Measurements from ENCODE around the gene CATSPERD.
"Not testable (repeated sequence)": the region's sequence is repeated elsewhere in the genome, so short reads cannot be mapped to it uniquely, and the experiment has no call there.

The CATSPERD gene

GRCh38 chr19:5698635-5699422 is 21.6 kb upstream of the CATSPERD start:
- DNase-seq, result no peak

DNA sequence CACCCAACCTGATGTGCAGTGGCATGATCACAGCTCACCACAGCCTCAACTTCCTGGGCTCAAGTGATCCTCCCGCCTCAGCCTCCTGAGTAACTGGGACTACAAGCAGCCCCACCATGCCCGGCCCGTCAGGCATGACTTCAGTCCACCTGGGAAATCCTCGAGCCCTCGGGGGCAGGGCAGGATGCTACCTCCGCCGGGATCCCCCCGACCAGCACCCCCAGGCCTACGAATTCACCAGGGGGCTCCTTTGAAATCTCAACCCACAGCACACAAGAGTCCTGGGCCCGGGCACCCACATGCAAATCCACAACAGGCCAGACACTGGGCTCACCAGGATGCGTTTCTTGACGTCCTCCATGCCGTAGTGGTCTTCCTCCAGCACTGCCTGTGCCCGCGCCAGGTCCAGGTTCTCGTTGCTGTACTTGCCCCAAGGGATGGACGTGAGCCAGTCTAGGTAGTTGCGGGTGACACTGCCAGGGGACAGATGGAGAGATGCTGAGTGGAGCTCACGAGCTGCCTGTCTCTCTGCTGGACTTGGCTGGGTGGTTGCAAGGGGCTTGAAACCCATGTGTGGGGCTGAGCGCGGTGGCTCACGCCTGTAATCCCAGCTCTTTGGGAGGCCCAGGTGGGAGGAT is 19.9 kb upstream of the CATSPERD start:
- DNase-seq, result no peak

- not testable (repeated sequence) for DNase-seq
These were observed 18.4 kb upstream of the CATSPERD start for GRCh38 chr19:5702053-5702410.

- no peak for DNase-seq
These were observed 16.3 kb upstream of the CATSPERD start for GRCh38 chr19:5703819-5704818.

DNA sequence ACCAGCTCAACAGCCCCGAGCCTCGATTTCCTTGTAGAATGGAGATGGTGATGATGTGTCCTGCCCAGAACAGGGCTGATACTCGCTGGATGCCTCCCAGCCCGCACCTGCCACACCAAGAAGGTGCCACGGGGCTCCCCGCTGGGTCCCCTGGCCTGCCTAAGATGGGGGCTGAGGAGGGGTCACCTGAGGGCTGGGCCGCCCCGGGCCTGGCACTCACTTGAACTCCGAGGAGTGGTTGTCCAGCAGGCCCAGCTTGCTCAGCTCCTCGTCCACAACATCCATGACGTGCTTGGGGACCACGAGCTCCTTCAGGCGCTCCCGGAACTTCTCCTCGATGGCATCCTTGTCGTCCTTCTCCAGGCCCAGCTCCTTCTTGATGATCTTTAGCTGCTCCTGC is 14.9 kb upstream of the CATSPERD start:
- no peak for DNase-seq

DNA sequence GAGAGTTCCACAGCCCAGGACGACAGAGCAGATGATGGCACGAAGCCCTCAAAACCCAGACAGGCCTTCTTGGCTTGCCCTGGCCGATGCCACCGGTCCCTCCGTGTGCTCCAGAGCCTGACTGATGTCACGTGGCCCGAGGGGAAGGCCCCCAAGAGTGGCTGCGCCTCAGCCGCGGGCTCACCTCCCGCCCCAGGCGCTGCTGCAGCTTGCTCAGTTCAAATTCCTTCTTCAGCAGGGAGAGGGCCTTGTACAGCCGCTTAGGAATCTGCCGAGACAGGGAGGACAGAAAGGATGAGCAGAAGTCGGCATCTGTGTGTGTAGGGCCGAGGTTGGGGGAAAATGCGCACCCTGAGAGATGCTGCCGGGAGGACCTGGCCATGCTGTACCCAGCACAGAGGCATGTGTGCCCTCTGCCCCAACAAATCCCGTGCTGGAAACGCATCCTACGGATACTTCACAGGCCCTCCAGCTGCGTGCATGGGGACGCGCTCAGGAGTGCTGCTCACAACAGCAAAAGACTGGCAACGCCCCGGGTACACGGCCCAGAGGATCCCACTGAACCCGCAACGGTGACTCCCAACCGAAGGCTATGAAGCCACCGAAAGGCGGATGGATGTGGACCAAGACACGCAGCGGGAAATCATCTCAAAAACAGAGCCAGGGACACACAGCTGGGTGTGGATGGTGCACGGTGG is 13.4 kb upstream of the CATSPERD start:
- DNase-seq, result no peak

DNA sequence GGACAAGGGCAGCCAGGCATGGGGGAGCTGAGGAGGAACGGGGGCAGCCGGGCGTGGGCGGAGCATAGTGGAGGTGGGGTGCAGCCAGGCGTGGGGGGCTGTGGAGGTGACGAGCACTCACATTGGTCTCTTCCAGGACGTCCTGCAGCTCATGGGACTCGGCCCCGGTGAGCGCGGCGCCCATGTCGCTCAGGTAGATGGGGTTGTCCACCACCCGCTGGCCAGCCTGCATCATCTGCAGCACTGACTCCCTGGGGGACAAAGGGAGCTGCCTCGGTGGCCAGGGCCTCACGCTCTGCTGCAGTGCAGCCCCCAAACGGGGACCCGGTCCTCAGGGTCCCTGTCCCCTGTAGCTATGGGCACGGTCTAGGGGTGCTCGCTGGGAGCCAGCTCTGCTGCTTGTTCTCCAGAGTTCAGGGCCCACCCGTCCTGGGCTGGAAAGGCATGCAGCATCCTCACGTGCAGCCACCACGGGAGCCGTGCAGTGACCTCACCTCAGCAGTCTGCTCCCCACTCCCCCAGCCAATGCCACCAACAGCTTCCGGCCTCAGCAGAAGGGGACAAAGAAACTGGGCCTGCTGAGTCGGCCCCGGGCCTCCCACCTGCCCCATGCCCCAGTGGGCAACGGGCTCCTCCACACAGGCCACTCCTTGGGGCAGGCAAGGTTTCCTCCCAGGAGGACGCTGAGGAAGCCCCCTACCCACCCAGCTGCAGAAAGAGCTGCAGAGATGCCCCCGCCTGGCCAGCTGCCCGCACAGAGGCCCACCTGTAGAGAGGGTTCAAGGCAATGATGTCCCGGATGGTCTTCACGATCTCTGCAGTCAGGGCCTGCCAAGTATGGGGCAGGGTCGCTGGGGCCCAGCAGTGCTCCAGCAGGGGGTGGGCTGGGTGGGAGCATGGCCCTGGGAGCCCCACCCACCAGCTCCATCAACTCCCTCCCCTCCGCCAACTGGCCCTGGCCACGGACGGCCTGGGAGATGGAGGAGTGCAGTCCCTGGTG is 12.6 kb upstream of the CATSPERD start:
- DNase-seq, result no peak

DNA sequence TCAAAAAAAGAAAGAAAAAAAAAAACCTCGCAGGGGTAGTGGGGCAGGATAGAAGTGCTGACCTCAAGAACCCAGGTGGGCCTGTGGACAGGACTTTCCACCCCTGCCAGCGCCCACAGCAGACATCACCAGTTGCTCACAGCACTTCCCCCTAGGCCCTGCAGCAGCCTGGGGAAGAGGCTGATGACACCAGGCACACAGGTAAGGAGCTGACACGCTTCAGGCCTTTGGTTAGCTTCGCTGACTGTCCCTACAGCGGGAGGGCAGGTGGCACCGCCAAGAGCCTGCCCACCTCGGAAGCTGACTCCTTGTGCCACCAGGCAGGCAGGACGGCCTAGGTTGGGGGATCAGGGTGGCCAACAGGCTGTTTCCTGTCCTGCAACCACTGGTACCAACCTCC is 9.4 kb upstream of the CATSPERD start:
- no peak for DNase-seq

GRCh38 chr19:5711713-5712161 is 8.7 kb upstream of the CATSPERD start:
- DNase-seq, result no peak

- DNase-seq, result no peak
These were observed 7.2 kb upstream of the CATSPERD start for GRCh38 chr19:5713228-5713627.

DNA sequence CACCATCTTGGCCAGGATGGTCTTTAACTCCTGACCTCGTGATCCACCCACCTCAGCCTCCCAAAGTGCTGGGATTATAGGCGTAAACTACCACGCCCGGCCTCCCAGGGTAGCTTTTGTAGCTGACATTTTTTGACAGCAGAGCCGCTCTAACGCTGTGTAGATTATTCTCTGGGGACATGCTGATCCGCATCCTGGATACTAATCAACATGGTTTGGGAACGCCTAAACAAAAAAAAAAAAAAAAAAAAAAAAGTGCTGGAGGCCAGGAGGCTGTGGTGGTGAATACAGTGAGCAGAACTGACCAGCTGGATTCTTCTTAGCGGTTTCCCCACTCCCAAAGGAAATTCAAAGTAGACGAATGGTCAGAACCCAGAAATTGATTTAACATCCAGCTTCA is 5.6 kb upstream of the CATSPERD start:
- no peak for DNase-seq

DNA sequence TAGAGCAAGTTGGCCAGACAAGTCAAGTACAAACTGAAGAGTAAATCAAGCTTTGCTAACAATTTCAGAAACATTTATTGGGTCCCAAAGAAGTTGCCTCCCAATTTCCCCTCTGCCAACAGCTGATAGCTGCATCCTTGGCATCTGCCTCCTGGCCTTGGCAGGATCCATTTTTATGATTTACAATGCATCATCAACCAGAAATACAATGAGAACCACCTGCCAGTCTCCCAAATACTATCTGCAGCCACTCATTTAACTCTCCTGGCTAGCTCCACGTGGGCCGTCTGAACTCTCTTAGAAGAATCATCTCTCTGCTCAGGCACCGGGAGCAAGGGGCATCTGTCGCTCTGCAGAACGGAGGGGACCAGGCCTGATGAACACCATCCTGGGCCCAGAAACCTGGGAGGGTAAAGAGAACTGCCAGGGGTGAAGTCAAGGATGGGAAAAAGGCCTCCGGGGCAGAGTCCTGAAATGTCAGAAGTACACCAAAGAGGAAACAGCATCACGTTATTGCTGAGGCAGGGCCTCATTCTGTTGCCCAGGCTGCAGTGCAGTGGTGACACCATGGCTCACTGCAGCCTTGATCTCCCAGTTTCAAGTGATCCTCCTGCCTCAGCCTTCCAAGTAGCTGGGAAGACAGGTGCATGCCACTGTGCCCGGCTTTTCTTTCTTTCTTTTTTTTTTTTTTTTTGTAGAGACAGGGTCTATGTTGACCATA is 3.1 kb upstream of the CATSPERD start:
- DNase-seq, result no peak

DNA sequence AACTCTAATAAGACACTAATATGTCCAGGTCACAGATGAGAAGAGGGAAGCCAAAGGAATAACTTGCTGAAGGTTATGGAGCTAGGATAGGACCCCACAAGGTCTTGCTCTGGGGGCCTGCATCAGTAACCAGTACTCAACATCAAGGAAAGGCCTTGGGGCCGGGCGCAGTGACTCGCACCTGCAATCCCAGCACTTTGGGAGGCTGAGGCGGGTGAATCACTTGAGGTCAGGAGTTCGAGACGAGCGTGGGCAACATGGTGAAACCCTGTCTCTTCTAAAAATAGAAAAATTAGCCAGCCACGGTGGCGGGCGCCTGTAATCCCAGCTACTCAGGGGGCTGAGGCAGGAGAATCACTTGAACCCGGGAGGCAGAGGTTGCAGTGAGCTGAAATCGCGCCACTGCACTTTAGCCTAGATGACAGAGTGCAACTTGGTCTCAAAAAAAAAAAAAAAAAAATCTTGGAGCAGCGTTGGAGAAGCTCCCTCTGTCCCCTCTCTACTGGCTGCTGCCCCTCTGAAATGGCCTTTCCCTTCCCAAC is 2.3 kb upstream of the CATSPERD start:
- DNase-seq, result peak; percentile 72

GRCh38 chr19:5718579-5719273 is 1.7 kb upstream of the CATSPERD start:
- peak; percentile 93 for DNase-seq

DNA sequence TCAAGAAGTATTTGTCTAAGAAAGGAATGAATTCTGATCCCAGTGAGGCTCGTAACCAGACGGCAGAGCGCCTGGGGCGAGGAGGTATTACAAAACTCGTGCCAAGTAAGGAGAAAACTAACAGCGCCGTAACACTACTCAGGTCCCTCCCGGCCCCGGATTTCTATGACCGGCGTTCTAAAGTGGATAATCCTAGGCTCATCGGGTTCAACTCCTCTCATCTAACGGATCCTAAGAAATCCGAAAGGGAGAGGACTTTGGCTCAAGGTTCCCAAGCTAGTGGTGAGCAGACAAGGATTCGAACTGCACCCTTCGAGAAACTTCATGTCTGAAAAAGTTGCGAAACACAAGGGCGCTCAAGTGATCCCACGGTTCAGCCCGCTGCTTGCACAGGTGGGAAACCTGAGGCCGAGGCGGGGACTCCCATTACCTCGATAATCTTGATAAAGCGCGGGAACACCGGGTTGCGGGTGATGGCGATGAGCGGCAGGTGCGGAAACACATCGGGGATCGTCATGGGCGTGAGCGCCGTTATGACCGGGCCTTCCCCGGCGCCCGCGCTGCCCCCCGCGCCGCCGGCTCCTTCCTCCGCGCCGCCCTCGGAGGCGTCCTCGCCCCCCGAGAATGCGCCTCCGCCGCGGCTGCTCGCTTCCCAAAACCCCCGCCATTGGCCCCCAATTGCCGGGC is 1.0 kb upstream of the CATSPERD start:
- DNase-seq, result no peak

- no peak for DNase-seq
These were observed 7.1 kb downstream of the CATSPERD start for GRCh38 chr19:5727453-5728050.

GRCh38 chr19:5733172-5733571 is 12.7 kb downstream of the CATSPERD start:
- not testable (repeated sequence) for DNase-seq

DNA sequence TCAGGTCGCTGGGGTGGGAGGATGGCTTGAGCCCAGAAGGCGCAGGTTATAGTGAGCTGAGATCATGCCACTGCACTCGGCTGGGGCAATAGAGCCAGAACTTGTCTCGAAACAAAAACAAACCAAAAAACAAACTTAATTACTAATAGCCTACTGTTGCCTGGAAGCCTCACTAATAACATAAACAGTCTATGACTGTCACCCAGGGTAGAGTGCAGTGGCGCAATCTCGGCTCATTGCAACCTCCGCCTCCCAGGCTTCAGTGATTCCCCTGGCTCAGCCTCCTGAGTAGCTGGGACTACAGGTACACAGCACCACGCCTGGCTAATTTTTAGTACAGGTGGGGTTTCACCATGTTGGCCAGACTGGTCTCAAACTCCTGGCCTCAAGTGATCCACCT is 18.0 kb downstream of the CATSPERD start:
- no peak for DNase-seq

GRCh38 chr19:5742051-5742450 is 21.6 kb downstream of the CATSPERD start:
- DNase-seq, result no peak

All from fibroblast of skin of right quadriceps (primary cell).